Brain microvascular endothelial cell (primary cell): ENCODE measurements around the gene AHSG.

Experiments
- DNase-seq: peaks from one replicate; pipeline ENCODE4 v3.0.0-alpha.2; 2020
- H3K27ac ChIP-seq: fragments of 250-450 bp; sonication (Bioruptor Pico); 2 replicates; pipeline ENCODE4 v1.5.1; 2020; ENCODE audit warnings: mild to moderate bottlenecking, moderate library complexity
- H3K27me3 ChIP-seq: fragments of 250-450 bp; sonication (Bioruptor Pico); replicated peaks from 2 replicates; pipeline ENCODE4 v1.5.1; 2020; ENCODE audit warnings: mild to moderate bottlenecking
- H3K36me3 ChIP-seq: fragments of 250-450 bp; sonication (Bioruptor Pico); replicated peaks from 2 replicates; pipeline ENCODE4 v1.5.1; 2020; ENCODE audit warnings: mild to moderate bottlenecking
- H3K4me3 ChIP-seq: 2 replicates; pipeline ENCODE4 v1.5.1; 2011; ENCODE audit warnings: low read depth, mild to moderate bottlenecking, control low read depth, low read length, moderate library complexity
- in situ Hi-C: cut with HindIII; loops from 2 replicates; pipeline ENCODE4 v1.10.0; 2017; ENCODE audit warnings: low sequenced_read_pairs, low pct_ligation_motif_present
- TF ChIP-seq, protein P1 (sequence below): IDR thresholded peaks from 2 replicates; pipeline ENCODE4 v1.5.1; 2011; ENCODE audit warnings: low read depth, mild to moderate bottlenecking, moderate library complexity, low read length, control low read depth, inconsistent platforms; ENCODE audit errors: missing control alignments

The AHSG gene

DNA sequence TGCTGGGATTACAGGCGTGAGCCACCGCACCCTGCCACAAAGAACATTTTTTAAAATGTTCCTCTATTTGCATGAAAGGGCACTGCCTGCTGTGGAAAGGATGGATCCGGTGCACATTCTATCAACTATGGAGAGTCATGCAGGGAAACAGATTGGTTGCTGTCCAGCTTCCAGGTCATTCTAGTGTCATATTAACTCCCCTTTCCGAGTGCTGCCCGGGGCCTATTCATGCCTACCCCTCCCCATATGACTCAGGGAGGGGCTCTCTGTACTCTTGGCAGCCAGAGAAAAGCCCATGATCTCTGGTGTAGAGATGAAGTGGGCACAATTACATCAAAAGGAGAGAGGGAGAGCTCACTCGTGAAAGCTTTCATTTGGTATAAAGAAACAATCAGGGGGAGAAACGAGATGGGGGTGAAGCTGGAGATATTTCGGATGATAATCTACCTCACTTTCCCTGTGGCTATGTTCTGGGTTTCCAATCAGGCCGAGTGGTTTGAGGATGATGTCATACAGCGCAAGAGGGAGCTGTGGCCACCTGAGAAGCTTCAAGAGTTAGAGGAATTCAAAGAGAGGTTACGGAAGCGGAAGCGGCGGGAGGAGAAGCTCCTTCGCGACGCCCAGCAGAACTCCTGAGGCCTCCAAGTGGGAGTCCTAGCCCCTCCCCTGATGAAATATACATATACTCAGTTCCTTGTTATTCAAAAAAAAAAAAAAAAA, 16.1 kb upstream of the AHSG start:
- in situ Hi-C loops = no loop called here
- no peak for DNase-seq
- Histone ChIP-seq H3K36me3 (no peaks in the 10 kb centered on the region), H3K27ac (no peak overlapping the region), H3K4me3 (no peak overlapping the region), H3K27me3 (no peaks in the 10 kb centered on the region)
- TF ChIP-seq, protein P1, sequence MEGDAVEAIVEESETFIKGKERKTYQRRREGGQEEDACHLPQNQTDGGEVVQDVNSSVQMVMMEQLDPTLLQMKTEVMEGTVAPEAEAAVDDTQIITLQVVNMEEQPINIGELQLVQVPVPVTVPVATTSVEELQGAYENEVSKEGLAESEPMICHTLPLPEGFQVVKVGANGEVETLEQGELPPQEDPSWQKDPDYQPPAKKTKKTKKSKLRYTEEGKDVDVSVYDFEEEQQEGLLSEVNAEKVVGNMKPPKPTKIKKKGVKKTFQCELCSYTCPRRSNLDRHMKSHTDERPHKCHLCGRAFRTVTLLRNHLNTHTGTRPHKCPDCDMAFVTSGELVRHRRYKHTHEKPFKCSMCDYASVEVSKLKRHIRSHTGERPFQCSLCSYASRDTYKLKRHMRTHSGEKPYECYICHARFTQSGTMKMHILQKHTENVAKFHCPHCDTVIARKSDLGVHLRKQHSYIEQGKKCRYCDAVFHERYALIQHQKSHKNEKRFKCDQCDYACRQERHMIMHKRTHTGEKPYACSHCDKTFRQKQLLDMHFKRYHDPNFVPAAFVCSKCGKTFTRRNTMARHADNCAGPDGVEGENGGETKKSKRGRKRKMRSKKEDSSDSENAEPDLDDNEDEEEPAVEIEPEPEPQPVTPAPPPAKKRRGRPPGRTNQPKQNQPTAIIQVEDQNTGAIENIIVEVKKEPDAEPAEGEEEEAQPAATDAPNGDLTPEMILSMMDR = no peak

DNA sequence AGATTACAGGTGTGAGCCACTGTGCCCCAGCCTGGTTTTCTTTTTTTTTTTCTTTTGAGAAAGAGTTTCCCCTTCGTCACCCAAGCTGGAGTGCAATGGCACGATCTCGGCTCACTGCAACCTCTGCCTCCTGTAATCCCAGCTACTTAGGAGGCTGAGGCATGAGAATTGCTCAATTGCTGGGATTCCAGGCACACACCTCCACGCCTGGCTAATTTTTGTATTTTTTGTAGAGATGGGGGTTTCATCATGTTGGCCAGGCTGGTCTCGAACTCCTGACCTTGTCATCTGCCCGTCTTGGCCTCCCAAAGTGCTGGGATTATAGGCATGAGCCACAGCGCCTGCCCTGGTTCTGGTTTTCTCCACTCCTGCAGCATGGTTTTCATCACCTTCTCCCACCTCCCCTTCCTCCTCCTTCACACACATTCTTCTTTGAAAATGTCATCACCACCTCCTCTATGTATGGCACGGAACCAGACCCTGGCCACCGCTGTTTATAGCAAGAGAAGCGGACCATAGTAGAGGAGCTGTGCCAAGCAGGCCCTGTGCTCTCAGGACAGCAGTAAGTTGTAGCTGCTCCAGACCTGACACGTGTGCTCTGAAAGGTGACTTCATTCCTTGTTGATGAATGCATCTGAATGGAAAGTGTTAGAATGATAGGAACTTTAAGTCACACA, 14.6 kb upstream of the AHSG start:
- H3K27ac ChIP-seq = no peak overlapping the region
- DNase-seq = no peak
- H3K4me3 ChIP-seq = no peak overlapping the region
- H3K36me3 ChIP-seq = no peaks in the 10 kb centered on the region
- in situ Hi-C loops = no loop called here
- no peaks in the 10 kb centered on the region for H3K27me3 ChIP-seq
- TF ChIP-seq, protein P1 = no peak

DNA sequence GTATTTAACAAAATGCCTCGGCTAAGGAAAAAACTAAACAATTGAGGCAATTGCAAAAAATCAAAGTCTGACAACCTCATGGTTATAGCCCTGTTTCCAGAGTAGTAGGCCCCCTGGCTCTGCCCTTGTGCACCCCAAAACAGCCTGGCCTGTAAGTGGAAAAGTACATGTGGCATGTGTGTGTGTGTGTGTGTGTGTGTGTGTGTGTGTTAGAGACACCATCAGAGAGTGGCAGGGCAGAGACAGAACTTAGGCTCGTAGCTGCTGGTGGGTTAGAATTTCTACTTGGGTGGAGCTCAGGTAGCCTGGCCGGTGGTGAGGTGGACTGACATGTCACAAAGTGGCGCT, 14.1 kb upstream of the AHSG start:
- H3K27me3 ChIP-seq = no peaks in the 10 kb centered on the region
- TF ChIP-seq, protein P1 = no peak
- no peak overlapping the region for H3K27ac ChIP-seq
- no peak for DNase-seq
- in situ Hi-C loops = no loop called here
- no peaks in the 10 kb centered on the region for H3K36me3 ChIP-seq
- no peak overlapping the region for H3K4me3 ChIP-seq

GRCh38 chr3:186599142-186599784, 13.6 kb upstream of the AHSG start:
- in situ Hi-C loops = no loop called here
- no peak for DNase-seq

GRCh38 chr3:186599785-186600166, 13.1 kb upstream of the AHSG start:
- no peak overlapping the region for H3K4me3 ChIP-seq
- TF ChIP-seq, protein P1 = no peak
- H3K27me3 ChIP-seq = no peaks in the 10 kb centered on the region
- H3K27ac ChIP-seq = no peak overlapping the region
- in situ Hi-C loops = loop anchor here (25.0 kb wide), 1 partner anchor 213 kb away; the partner anchor contains the start of gene RFC4
- no peak for DNase-seq
- H3K36me3 ChIP-seq = no peaks in the 10 kb centered on the region

More at GRCh38 chr3:186599142-186599784, 13.6 kb upstream of the AHSG start:
- no peaks in the 10 kb centered on the region for H3K27me3 ChIP-seq
- TF ChIP-seq, protein P1 = no peak
- no peak overlapping the region for H3K4me3 ChIP-seq
- no peaks in the 10 kb centered on the region for H3K36me3 ChIP-seq
- no peak overlapping the region for H3K27ac ChIP-seq
